Activated CD8-positive, alpha-beta memory T cell treated with anti-CD3 and anti-CD28 coated beads for 48 hours (primary cell): ENCODE results near the gene GABRB1.

ENCODE experiments used
- DNase-seq, 3 experiments: peaks; one replicate each; pipeline ENCODE4 v3.0.0-alpha.2; 2020; ENCODE audit warnings: low read depth in 2 of 3, low spot score in 2 of 3

The GABRB1 gene

DNA sequence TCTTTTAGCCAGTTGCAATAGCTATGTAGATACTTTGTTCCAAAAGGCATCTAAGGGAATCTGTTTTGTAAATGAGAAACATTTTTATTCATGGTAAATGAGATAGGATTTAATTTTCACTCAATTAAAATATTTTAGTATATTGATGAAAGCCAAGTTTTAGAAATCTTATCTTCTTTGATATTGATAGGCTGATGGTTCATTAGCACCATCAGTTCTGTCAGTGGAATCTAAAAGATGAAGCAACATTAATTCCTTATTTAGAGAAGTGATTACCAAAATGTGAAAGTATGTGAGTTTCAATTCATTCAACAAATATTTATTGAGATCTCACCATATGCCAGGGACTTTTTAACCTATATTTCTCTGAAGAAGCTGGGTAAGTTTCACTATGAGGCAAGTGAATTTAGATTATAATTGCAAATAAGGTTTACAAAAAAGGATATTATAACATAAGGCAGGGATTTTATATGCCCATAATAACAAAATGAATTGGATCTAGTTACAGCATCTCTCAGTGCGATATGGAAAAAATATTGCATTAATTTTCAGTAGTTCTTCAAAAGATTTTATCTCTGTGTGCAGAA lies 79.3 kb downstream of the GABRB1 start:
- no peak for DNase-seq

- no peak for DNase-seq
These were observed 87.0 kb downstream of the GABRB1 start for GRCh38 chr4:47118192-47118929.

DNA sequence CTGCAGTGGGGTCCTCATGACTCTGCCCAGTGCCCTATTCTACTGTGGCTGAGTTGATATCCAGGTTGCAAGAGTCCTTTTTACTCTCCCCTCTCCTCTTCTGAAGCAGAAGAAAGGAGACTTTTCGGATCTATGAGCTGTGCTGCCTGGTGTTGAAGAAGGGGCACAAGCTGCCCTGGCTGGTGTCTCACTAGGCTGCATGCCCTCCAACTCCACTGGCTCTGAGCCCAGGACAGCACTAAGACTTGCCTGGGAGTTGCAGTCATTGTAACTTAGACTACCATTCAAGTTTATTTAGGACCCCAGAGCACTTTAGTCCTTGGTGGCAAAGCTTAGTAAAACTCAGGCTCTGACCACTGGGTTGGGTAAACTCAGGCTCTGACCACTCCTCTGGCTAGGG lies 89.4 kb downstream of the GABRB1 start:
- no peak for DNase-seq

DNA sequence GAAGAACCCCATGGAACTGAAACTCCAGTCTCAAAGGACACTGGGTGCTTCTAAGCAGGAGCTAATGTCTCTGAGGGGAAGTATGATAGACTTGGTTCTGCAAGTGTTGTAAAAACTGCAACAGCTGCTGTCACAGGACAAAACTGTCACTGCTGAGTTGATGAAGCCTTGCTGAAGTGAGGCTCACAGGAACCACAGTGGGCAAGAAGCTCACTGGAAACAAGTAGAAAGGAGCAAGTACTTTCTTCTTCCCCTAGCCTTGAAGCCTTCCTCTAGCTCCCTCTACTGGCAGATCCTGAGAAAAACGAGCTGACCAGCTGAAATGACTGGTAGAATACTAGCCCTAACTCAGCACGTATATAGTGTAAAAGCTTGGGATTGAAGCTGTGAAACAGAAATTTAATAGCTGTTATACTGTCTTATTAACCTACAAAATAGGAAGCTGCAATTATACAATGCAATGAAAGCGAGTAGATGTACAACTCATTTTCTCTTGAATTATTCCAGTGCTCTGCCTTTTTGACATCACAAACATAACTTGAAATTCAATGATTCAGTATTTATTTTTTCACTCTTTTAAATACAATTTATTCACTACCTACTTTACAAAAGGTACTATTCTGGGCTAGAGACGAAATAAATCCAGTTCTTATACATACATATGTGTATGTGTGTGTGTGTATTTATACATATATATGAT lies 91.4 kb downstream of the GABRB1 start:
- peak in 1 of 3 experiments; percentile 29 for DNase-seq

- DNase-seq: no peak
These were observed 97.6 kb downstream of the GABRB1 start for GRCh38 chr4:47128991-47129390.

DNA sequence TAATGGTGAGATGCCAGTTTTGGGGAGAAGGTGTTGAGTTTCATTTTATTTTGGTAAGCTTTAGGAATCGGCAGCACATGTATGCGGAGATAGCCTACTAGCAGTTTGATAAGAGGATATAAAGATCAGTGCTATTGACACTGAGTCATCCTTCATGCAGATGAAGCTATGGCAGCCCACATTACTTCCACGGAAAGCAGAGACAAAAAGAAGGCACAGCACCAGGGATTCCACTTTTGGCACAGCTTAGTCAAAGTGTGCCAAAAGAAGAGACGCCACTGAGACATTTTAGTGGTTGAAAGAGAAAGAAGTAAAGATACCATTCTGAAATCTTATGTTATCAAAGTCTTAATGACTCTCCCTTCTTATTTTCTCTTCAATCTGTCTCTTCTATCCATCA lies 103.8 kb downstream of the GABRB1 start:
- DNase-seq: no peak

DNA sequence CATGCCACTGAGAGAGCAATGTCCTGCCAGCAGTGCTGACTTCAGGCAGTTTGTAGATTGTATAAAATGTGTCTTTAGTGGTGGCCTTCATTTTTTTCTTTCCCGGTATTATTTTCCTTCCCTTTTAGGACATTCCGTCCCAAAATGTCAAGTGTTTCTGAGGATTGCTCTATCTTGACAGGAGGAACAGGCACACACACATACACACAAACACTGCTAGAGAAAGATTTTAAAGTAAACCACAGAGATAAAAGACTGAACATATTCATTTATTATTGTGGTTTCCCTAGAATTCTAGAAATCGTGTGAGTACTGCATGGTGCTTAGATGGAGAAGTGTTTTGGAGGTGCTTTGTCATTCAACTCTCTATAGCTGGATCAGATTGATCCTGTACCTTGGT lies 111.9 kb downstream of the GABRB1 start:
- DNase-seq: no peak

DNA sequence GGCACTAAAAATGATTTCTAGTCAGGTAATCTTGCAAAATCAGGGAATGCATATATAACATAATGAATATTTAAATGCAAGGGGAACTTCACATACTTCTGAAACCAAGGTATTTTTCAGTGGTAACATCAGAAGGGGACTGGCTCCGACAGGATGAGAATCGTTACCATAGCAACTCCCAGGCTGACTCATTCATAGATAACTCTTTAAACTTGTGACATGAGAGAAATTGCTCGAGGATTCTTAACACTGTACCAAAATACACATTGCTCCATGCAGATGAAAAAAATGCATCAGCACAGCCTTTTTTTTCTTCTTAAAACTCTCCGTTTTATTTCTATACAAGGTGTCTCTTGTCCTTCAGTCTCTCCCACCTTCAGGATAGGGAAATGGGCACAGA lies 114.3 kb downstream of the GABRB1 start:
- DNase-seq: no peak

- no peak for DNase-seq
These were observed 123.5 kb downstream of the GABRB1 start for GRCh38 chr4:47154816-47155370.

GRCh38 chr4:47155919-47156318 lies 124.6 kb downstream of the GABRB1 start:
- DNase-seq: no peak

GRCh38 chr4:47160095-47160494 lies 128.7 kb downstream of the GABRB1 start:
- DNase-seq: no peak

DNA sequence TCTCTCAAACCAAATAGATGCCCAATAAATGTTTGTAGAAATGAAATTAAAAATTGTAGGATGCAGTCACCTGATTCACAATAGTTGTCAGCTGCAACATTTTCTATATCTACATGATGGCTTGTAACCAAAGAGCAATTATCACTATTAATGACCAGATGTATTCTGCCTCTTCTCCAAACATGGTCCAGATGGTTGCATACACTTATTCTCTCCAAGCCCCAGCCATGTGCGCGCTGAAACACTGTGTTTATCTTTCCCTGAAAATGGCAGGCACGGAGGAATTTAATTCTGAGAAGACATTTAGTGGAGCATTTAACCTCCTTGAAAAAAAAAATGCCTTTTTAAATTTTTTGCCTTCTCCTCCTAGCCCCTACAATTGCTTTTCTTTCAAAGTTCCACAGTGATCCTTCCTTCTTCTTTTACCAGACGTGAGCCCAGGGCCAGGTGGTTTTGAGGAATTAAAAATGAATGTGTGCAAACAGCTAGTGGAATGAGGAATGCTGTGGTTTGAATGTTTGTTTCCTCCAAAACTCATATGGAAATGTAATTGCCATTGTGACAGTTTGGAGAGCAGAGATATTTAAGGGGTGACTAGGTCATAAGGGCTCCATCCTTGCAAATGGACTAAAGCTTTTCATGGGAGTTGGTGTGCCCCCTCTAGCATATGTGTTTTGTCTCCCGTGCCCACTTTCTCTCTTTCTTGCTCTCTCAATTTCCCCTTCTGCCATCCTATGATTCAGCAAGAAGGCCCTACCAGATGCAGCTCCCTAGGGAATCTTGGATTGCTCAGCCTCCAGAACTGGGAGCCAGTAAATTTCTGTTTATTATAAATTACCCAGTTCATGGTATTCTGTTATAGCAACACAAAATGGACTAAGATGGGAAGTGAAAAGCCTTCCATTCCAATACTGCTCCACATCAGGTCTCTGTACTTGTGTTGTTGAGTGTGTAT lies 136.0 kb downstream of the GABRB1 start:
- DNase-seq: no peak

DNA sequence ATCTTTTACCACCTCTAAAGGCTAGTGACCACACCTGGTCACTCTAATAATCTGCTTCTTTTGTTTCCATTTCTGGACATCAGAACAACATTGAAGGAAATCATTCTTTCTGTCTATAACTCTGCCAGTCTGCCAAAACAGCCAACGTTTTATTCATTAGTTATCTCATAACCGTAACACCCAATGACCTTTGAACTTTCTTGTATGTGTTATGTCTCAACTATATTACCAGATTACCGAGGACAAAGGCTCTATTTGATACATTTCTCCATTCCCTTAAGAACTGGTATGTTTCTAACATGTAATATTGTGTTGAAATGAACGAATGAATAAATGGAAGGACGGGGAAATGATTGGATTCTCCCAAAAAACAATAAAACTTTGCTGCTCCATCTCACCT lies 152.7 kb downstream of the GABRB1 start:
- no peak for DNase-seq

DNA sequence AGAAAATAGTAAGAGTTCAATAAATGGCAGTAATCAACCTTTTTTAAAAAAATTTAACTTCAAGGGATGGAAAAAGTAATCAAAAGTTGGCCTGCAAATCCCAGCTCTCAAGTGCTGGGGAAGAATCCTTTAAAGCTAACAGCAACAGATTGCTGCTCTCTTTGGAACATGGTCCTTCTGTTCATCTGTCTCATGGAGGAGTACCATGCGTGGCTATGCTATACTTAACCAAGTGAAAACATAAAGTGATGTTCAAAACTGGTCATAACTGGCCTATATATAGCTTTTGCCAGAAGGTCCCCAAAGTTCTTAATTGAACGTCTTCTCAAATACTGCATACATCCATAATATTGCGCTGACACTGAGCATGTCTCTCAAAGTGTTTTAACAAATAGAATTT lies 154.4 kb downstream of the GABRB1 start:
- DNase-seq: no peak

DNA sequence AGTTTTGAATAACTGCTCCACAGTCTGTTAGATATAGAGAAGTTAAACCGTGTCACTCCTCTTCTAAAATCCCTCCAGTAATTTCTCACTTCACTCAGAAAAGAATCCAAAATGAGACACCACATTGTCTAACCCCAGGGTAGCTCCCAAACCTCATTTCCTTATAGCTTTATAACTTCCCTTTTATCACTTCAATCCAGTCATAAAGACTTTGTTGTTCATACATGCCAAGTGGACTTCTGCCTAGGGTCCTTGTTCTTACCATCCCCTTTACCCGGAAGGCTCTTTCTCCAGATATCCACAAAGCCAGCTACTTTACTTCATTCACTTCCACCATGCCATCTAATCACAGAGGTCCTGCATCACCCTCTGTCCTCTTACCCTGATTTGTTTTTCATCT lies 156.2 kb downstream of the GABRB1 start:
- DNase-seq: no peak

GRCh38 chr4:47193179-47193578 lies 161.8 kb downstream of the GABRB1 start:
- DNase-seq: no peak

DNA sequence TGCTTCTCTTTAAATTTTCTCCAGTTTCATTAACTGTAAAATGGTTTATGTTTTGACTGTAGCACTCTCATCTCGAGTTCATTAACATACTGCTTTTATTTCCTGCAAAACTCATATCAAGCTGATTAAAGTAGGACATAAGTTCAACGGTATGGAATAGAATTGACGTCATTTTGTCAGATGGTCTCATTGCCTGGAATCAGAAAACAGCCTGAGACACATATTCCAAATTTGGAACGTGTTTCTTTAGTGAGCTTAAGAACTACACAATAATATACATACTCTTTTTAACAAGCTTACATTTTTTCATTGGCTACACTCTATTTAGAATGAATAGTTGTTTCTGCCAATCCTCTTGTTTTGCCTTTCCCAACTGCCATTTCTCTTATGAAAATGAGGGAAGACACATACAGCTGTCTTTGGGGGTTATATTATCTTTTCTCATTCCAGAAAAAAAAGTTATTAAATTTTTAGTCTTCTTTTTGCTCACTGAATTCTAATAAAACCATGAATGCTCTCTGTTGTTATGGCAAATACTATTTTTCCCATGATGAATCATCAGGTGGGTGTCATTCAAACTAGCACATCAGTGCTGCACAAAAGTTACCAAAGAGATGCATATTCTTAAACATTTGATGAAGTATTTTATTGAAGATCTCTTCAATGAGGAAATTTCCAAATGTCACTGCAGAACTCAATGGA lies 162.8 kb downstream of the GABRB1 start:
- no peak for DNase-seq

DNA sequence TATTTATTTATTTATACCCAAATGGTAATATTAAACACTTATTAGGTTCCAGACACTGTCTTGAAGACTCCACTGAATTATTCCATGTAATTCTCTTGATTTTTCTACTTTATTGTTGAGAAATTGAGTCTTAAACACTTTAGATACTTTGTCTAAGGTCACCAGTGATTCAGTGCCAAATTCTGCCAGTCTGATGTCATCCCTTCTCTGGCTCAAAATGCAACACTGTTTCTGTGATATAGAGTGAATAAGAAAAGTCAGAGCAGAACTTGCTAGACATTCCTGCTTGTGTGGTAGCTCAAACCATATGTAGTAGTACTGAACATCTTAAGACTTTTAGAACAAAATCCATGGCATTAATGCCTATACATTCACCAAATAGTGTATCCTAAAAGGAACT lies 164.3 kb downstream of the GABRB1 start:
- no peak for DNase-seq

DNA sequence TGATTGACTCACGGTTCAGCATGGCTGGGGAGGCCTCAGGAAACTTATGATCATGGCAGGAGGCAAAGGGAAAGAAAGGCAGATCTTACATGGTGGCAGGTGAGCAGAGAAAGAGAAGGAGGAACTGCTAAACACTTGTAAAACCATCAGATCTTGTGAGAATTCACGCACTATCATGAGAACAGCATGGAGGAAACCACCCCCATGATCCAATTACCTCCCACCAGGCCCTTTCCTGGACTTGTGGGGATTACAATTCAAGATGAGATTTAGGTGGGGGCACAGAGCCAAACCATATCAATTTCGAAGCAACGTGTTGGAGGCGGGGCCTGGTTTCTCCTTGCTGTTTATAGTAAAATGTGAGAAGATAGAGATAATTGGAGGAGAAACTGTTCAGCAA lies 167.4 kb downstream of the GABRB1 start:
- no peak for DNase-seq

- no peak for DNase-seq
These were observed 172.2 kb downstream of the GABRB1 start for GRCh38 chr4:47203593-47203992.
